Stimulated activated CD8-positive, alpha-beta memory T cell treated with anti-CD3 and anti-CD28 coated beads, Interleukin-15, amount 100 ng/mL, for 4 hours (primary cell): ENCODE data around the gene CATSPER1.
A peak's percentile ranks its signal among the peaks of the same experiment; 100 is the strongest.

Experiments used
- DNase-seq, 2 donors: peaks; one replicate each; pipeline ENCODE4 v3.0.0-alpha.2; 2020; ENCODE audit warnings: low read depth in 2 of 2

CATSPER1 gene

GRCh38 chr11:66002648-66003225 is 23.5 kb downstream of the CATSPER1 start:
- peak in 1 of 2 donors; percentile 69 for DNase-seq

GRCh38 chr11:66001942-66002647 is 24.2 kb downstream of the CATSPER1 start, which contains the start of the genes BANF1 and EIF1AD:
TSS of gene BANF1 (plus strand) at chr11:66002503. CDS start at chr11:66003251, 748 bp downstream.
TSS of gene EIF1AD (minus strand) at chr11:66002157. CDS start at chr11:66000389, 1,768 bp downstream.
- DNase-seq, result peak; percentile 83 to 87

DNA sequence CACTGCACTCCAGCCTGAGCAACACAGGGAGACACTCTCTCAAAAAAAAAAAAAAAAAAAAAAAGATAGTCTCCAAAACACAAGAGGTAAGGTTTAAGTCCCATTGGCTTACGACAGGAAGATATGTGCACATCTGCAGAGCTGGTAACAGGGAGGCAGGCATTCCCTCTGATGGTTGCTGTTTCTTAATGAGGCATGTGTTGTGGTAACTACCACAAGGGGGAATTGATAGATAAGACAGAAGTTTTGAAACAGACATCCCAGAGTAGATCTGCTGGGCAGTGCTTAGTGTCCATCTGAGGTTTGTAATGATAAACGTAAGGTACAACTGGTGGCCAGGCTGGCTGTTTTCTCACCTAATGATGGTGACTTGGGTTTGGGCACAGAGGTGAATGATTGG is 29.0 kb downstream of the CATSPER1 start:
- DNase-seq, result no peak

- DNase-seq, result no peak
Measured at GRCh38 chr11:65992056-65992455, 34.2 kb downstream of the CATSPER1 start.

GRCh38 chr11:65988791-65989592 is 37.3 kb downstream of the CATSPER1 start:
- DNase-seq, result peak; percentile 65 to 85

DNA sequence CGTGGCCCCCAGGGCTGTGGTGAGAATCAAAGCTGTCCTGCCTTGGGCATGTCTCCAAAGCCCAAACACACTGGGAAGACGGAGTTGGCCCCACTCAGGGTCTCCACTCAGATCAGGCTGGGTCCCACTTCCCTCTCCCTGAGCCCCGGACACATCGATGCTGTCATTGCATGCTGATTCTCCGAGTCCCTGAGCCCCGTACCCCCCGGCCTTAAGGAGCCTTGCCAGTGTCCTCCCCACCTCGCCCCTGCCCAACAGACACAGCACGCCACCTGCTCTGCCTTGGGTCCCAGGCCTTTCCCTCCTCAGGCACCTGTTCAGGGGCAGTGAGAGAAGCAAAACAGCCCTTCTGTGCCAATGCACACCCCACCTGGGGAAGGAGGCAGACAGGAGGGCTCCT is 38.9 kb downstream of the CATSPER1 start:
- DNase-seq, result no peak

DNA sequence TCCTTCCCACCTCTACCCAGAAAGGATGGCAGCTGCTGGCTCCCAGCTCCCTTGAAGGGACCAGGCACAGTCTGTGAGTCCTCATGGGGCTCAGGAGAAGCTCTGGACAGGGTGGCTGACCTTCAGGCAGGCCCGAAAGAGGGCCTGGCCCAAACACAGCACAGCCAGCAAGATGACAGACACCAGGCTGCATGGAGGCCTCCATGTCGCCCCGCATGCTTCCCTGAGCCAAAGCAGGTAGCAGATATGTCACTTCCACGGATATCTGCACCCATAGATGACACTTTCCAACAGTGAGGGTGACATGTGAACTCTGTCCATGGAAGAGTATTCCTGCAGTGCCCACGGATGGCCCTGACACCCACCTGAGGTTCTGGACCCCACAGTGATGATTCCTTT is 42.7 kb downstream of the CATSPER1 start:
- DNase-seq, result no peak

DNA sequence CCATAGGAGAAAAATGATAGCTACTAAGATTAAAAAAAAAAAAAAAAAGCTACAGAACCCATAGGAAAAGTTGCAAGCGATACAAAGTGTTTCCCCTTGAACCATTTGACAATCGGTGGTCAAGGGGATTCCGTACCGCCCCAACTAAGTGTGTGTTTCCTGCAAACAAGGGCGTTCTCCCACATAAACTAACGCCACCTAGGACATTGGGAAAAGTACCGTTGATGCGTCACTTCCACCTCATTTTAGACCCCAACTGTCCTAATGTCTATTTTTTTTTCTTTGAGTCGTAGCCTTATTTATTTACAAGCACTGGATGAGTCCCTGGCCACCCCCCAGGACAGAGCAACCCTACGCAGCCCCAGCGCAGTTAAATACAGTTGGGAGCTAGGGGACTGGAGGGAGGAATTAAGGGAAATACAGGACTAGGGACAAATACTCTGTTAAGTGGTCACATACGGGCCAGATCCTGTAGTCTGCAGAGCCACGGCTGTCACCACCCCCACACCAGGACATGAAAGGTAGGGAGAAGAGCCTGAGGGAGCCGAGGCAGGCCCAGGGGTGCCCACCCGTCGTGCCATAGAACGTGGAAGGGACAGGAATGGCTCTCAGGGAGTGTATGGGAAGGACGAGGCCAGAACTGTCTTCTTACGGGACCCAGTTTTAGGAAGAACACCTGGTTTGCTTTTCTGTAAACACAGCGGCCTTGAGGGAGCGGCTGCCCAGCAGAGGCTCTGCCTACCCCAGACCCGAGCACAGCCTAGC is 43.3 kb downstream of the CATSPER1 start:
- DNase-seq, result no peak

DNA sequence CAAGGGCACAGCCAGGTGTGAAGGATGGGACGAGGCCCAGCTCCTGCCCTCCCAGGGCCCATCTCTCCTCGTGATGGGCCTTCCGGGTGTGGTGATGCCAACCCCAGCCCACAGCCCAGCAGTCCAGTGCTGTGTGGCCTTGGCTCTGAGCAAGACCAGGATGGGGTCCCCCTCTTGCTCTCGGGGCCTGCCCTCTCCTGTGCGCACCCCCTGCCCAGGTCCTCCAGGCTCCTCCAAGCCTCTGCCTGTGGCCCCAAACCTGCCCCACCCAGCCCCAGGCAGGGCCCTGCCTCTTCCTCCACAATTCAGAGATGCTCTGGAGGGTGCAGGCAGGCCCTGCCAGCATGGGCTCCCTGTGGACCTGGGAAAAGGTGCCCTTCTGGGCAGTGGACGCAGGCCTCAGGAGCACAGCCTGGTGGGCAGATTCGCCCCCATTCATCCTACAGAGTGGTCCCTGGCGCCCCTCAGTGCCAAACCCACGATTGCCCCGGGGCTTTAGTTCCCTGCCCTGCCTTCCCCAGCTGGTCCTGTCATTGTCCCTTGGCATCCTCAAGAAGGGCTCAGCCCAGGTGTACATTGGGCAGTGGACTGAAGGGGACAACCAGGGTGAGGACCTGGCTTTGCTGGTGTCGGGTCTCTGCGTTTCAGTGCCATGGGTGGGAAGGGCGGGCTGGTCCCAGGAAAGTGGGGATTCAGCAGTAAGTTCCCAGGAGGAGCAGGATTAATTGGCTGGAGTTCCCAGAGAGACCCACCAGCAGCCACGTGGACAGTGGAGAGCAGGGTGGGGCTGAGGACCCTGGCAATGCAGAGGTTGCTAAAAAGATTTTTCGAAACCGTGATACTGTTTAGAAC is 44.1 kb downstream of the CATSPER1 start:
- DNase-seq, result no peak

DNA sequence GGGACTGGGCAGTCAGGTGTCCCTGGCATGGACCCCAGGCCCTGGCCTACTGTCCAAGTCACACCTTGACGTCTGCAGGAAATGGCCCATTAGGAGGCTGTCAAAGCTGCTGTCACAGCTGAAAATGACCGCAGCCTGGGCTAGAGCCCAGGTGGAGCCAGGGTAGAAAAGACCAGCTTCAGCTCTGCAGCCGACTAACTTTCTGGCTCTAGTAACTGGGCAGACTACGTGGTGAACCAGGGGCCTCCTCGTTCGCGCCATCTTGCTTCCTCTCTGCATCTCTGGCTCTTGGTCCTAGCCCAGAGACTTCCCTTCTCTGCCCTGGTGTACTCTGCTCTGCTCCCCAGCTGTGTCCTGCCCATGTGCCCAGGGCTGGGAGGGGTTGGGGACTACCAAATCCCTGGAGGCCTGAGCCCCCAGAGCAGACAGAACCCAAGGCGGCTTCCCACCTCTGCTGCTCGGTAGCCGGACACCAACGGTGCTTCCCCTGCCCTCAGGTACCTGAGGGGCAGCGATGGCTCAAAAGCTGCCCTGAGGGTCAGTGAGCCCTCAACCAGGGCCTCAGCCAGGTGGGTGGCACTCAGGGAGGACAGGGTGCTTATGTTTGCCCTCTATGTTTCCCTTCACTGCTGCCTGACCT is 45.1 kb downstream of the CATSPER1 start:
- no peak for DNase-seq

DNA sequence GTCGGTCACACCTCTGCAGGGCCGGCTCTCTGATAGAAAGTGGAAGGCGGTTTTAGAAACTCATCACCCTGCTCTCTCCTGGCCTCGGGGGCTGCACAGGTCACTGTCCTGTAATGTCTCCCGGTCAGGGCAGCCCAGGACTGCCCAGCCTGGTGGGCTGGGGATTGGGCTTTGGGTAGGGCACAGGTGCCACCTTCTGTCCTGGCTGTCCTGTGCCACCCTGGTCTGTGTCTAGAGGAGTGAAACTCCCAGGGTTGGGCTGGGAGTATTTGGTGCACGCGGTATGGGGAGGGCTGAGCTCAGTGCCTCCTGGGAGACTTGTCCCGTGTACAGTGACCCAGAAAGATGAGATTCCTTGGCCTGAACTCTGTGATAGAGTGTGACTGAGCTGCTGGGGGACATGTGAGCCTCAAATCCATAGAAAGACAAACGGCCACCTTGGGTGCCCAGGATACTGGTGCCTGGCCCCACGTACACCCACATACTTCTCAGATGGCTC is 47.0 kb downstream of the CATSPER1 start:
- DNase-seq, result no peak

DNA sequence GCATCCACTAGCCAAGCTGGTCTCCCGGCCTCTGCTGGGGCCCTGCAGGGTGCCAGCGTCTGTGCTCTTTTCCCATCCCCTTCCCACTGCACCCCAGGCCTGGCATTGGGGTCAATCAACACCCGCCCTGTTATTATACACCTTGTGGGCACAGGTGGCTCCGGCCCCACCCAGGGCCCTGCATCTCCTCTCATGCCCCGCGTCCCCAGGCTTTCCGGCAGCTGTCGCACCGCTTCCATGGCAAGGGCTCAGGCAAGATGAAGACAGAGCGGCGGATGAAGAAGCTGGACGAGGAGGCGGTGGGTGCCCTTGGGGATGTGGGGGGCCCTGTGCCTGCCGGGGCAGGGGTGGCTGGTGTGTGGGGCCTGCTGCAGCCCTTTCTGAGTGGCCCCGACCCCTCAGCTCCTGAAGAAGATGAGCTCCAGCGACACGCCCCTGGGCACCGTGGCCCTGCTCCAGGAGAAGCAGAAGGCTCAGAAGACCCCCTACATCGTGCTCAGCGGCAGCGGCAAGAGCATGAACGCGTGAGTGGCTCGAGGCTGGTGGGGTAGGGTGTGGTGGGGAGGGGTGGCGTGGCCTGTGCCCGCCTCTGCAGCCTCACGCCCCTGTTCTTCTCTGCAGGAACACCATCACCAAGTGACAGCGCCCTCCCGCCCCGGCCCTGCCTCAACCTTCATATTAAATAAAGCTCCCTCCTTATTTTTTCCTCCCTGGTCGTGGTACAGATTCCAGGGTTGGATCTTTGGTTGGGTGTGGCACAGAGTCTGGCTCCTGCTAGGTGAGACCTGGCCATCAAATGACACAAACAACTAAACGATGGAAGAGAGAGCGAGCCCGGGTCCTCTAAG is 47.7 kb downstream of the CATSPER1 start:
- no peak for DNase-seq

DNA sequence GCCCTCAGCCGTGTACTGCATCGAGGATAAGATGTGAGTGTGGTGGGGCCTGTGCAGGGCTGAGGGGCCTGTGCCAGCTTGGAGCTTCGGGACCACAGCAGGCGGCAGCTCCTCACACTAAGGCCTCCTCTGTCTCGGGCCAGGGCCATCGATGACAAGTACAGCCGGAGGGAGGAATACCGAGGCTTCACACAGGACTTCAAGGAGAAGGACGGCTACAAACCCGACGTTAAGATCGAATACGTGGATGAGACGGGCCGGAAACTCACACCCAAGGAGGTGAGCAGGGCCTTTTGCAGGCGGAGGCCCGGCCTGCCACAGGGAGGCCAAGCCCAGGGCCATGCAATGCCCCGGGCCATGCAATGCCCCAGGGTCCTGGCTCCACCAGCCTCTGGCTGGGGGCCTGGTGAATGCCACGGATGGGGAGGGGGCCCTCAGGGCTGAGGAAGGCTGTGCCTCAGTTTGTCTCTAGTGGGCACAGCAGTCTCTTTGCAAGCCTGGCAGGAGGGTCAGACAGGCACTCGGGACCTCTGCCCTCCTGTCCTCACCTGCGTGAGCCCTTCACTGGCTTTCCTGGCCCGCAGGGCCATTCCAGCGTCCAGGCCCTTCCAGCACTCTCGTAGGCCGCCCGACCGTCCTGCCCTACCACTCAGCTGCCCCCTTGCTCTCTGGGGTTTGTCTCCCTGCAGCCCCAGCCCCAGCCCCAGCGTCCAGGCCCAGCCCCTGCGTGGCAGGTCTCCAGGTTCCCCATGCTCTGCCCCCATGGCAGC is 48.5 kb downstream of the CATSPER1 start:
- no peak for DNase-seq

- no peak for DNase-seq
Measured at GRCh38 chr11:65976216-65977176, 49.8 kb downstream of the CATSPER1 start.

DNA sequence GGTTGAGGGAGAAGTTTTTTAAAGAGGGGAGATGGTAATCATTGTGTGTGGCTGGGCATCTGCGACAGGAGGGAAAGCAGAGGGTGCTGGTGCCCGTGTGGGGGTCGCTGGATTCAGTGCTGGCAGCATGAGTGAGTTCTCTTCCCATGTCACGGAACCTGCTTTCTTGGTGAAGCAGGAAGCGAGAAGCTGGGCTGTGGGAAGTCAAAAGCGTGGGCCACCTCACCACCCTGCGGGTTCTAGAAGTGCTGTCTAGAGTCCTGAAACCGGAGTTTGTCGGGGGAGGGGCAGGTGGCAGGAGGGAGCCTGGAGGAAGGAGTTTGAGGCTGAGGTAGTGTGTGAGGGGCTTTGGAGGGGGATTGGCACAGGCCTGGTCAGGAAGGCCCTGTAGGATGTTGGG is 50.5 kb downstream of the CATSPER1 start:
- DNase-seq, result no peak

DNA sequence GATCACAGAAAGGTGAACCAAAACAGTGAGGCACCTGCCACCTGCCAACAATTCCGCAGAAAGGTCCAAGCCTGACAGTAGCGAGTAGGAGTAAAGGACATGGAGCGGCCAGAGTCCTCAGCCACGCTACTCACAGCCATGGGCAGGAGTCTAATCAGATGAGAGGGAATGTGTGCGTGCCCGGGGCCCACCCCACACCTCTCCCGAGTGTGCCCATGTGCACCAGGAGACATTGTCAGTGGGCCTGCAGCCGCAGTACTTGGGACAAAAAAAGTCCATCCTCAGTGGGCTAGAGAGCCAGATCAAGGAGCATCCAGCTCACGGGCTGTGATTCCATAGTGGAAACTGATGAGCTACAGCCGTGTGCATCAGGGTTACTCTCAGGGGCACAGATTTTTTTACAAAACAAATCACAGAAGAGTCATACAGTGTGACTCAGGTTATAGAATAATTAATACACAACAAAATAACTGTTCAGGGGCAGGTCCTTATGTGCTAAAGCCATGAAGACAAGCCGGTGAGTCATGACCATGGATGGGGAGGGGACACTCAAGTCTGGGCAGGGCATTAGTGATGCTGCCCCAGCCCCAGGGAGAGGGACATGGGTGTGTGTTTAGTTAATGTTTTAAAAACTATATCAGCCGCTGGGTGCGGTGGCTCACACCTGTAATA is 52.7 kb downstream of the CATSPER1 start:
- no peak for DNase-seq

GRCh38 chr11:65972116-65972515 is 54.2 kb downstream of the CATSPER1 start:
- no peak for DNase-seq
